Memory B cell (primary cell): ENCODE results near the gene TAOK3.
"Not testable (repeated sequence)": the region's sequence is repeated elsewhere in the genome, so short reads cannot be mapped to it uniquely, and the experiment has no call there.

Experiments used
- ATAC-seq: fragments of 150-1000 bp; cut with Tn5 transposase; 2 replicates; pipeline ENCODE4 v1.10.0; 2021; ENCODE audit warnings: low read depth, mild to moderate bottlenecking, moderate library complexity
- DNase-seq, 2 donors: peaks; one replicate each; pipeline ENCODE4 v3.0.0; 2022; ENCODE audit warnings: low spot score in 2 of 2
- H3K27ac Mint-ChIP-seq: one replicate; pipeline ENCODE4 v1.8.0; 2022; ENCODE audit warnings: mild to moderate bottlenecking, moderate library complexity, mixed read lengths
- H3K27me3 Mint-ChIP-seq: one replicate; pipeline ENCODE4 v1.8.0; 2022; ENCODE audit warnings: mixed read lengths
- H3K36me3 Mint-ChIP-seq: one replicate; pipeline ENCODE4 v1.8.0; 2022; ENCODE audit warnings: mild to moderate bottlenecking, mixed read lengths
- H3K4me1 Mint-ChIP-seq: one replicate; pipeline ENCODE4 v1.8.0; 2022; ENCODE audit warnings: mixed read lengths
- H3K4me3 Mint-ChIP-seq: one replicate; pipeline ENCODE4 v1.8.0; 2022; ENCODE audit warnings: mild to moderate bottlenecking, moderate library complexity, mixed read lengths
- H3K9me3 Mint-ChIP-seq: one replicate; pipeline ENCODE4 v1.8.0; 2022; ENCODE audit warnings: mixed read lengths

TAOK3 gene

GRCh38 chr12:118315821-118316220, 56.9 kb downstream of the TAOK3 start:
- DNase-seq (no peak), ATAC-seq (no peak)
- Mint-ChIP-seq H3K9me3 (peaks cover 3% of the 10 kb centered on the region), H3K36me3 (peaks cover 16% of the 10 kb centered on the region), H3K27ac (no peak overlapping the region), H3K4me1 (peaks cover 34% of the 10 kb centered on the region), H3K27me3 (no peaks in the 10 kb centered on the region), H3K4me3 (no peak overlapping the region)

GRCh38 chr12:118312578-118312977, 60.1 kb downstream of the TAOK3 start:
- H3K36me3 Mint-ChIP-seq: peaks cover 9% of the 10 kb centered on the region
- H3K4me1 Mint-ChIP-seq: peaks cover 30% of the 10 kb centered on the region
- H3K27me3 Mint-ChIP-seq: no peaks in the 10 kb centered on the region
- no peak overlapping the region for H3K4me3 Mint-ChIP-seq
- no peak for ATAC-seq
- no peaks in the 10 kb centered on the region for H3K9me3 Mint-ChIP-seq
- DNase-seq: no peak
- H3K27ac Mint-ChIP-seq: no peak overlapping the region

GRCh38 chr12:118311666-118312065, 61.0 kb downstream of the TAOK3 start:
- Mint-ChIP-seq H3K4me1 (peaks cover 37% of the 10 kb centered on the region), H3K27me3 (no peaks in the 10 kb centered on the region), H3K27ac (peak overlapping the region; percentile 83), H3K36me3 (peaks cover 9% of the 10 kb centered on the region), H3K9me3 (no peaks in the 10 kb centered on the region), H3K4me3 (no peak overlapping the region)
- no peak for DNase-seq
- ATAC-seq: no peak

- H3K4me3 Mint-ChIP-seq: no peak overlapping the region
- no peaks in the 10 kb centered on the region for H3K9me3 Mint-ChIP-seq
- no peak overlapping the region for H3K27ac Mint-ChIP-seq
- DNase-seq (no peak), ATAC-seq (no peak)
- H3K36me3 Mint-ChIP-seq: peaks cover 6% of the 10 kb centered on the region
- no peaks in the 10 kb centered on the region for H3K27me3 Mint-ChIP-seq
- H3K4me1 Mint-ChIP-seq: peaks cover 29% of the 10 kb centered on the region
Observed at GRCh38 chr12:118310320-118310719, 62.4 kb downstream of the TAOK3 start.

GRCh38 chr12:118308006-118308405, 64.7 kb downstream of the TAOK3 start:
- ATAC-seq (peak; percentile 44), DNase-seq (peak; percentile 35 to 38)
- peaks cover 25% of the 10 kb centered on the region for H3K4me1 Mint-ChIP-seq

GRCh38 chr12:118307069-118307954, 65.4 kb downstream of the TAOK3 start:
- H3K27ac Mint-ChIP-seq: peak overlapping the region; percentile 67
- peaks cover 1% of the 10 kb centered on the region for H3K9me3 Mint-ChIP-seq
- H3K4me1 Mint-ChIP-seq: peaks cover 27% of the 10 kb centered on the region
- ATAC-seq (peak; percentile 42), DNase-seq (no peak)
- no peaks in the 10 kb centered on the region for H3K27me3 Mint-ChIP-seq
- peaks cover 6% of the 10 kb centered on the region for H3K36me3 Mint-ChIP-seq
- H3K4me3 Mint-ChIP-seq: peak overlapping the region; percentile 59

More at GRCh38 chr12:118308006-118308405, 64.7 kb downstream of the TAOK3 start:
- not testable (repeated sequence) for H3K27ac Mint-ChIP-seq, H3K36me3 Mint-ChIP-seq, H3K4me3 Mint-ChIP-seq, H3K9me3 Mint-ChIP-seq, H3K27me3 Mint-ChIP-seq

- no peak for ATAC-seq
- Mint-ChIP-seq H3K9me3 (peaks cover 1% of the 10 kb centered on the region), H3K4me3 (no peak overlapping the region), H3K36me3 (peaks cover 4% of the 10 kb centered on the region), H3K27ac (peak overlapping the region; percentile 60), H3K27me3 (no peaks in the 10 kb centered on the region), H3K4me1 (peaks cover 37% of the 10 kb centered on the region)
- no peak for DNase-seq
Observed at GRCh38 chr12:118304093-118304492, 68.6 kb downstream of the TAOK3 start.

GRCh38 chr12:118302053-118302452, 70.7 kb downstream of the TAOK3 start:
- peak overlapping the region; percentile 26 for H3K27ac Mint-ChIP-seq
- DNase-seq: no peak

GRCh38 chr12:118299791-118300460, 72.8 kb downstream of the TAOK3 start:
- DNase-seq (no peak), ATAC-seq (no peak)
- Mint-ChIP-seq H3K9me3 (peaks cover 1% of the 10 kb centered on the region), H3K4me1 (peaks cover 28% of the 10 kb centered on the region), H3K36me3 (peaks cover 6% of the 10 kb centered on the region), H3K27me3 (no peaks in the 10 kb centered on the region), H3K4me3 (no peak overlapping the region), H3K27ac (peak overlapping the region; percentile 32)

More at GRCh38 chr12:118302053-118302452, 70.7 kb downstream of the TAOK3 start:
- Mint-ChIP-seq H3K27me3 (no peaks in the 10 kb centered on the region), H3K4me1 (peaks cover 29% of the 10 kb centered on the region), H3K9me3 (peaks cover 1% of the 10 kb centered on the region), H3K36me3 (peaks cover 4% of the 10 kb centered on the region), H3K4me3 (no peak overlapping the region)
- no peak for ATAC-seq

- Mint-ChIP-seq H3K4me3 (no peak overlapping the region), H3K27ac (no peak overlapping the region), H3K9me3 (no peaks in the 10 kb centered on the region), H3K36me3 (peaks cover 7% of the 10 kb centered on the region), H3K27me3 (no peaks in the 10 kb centered on the region), H3K4me1 (peaks cover 16% of the 10 kb centered on the region)
- ATAC-seq (no peak), DNase-seq (no peak)
Observed at GRCh38 chr12:118297284-118297683, 75.4 kb downstream of the TAOK3 start.

- DNase-seq: no peak
- Mint-ChIP-seq H3K27me3 (no peaks in the 10 kb centered on the region), H3K36me3 (peaks cover 10% of the 10 kb centered on the region), H3K9me3 (no peaks in the 10 kb centered on the region), H3K4me1 (peaks cover 2% of the 10 kb centered on the region), H3K4me3 (no peak overlapping the region), H3K27ac (no peak overlapping the region)
- no peak for ATAC-seq
Observed at GRCh38 chr12:118292836-118293235, 79.9 kb downstream of the TAOK3 start.

- H3K27me3 Mint-ChIP-seq: no peaks in the 10 kb centered on the region
- DNase-seq (no peak), ATAC-seq (no peak)
- H3K36me3 Mint-ChIP-seq: peaks cover 15% of the 10 kb centered on the region
- peaks cover 10% of the 10 kb centered on the region for H3K4me1 Mint-ChIP-seq
- no peaks in the 10 kb centered on the region for H3K9me3 Mint-ChIP-seq
- H3K27ac Mint-ChIP-seq: peak overlapping the region; percentile 84
- H3K4me3 Mint-ChIP-seq: no peak overlapping the region
Observed at GRCh38 chr12:118290130-118290529, 82.6 kb downstream of the TAOK3 start.

- ATAC-seq: no peak
- Mint-ChIP-seq H3K27me3 (no peaks in the 10 kb centered on the region), H3K27ac (no peak overlapping the region), H3K36me3 (peaks cover 20% of the 10 kb centered on the region), H3K9me3 (no peaks in the 10 kb centered on the region), H3K4me1 (peaks cover 16% of the 10 kb centered on the region), H3K4me3 (no peak overlapping the region)
- DNase-seq: no peak
Observed at GRCh38 chr12:118288174-118288573, 84.5 kb downstream of the TAOK3 start.

- no peaks in the 10 kb centered on the region for H3K27me3 Mint-ChIP-seq
- H3K4me1 Mint-ChIP-seq: peaks cover 17% of the 10 kb centered on the region
- H3K36me3 Mint-ChIP-seq: peaks cover 21% of the 10 kb centered on the region
- ATAC-seq (no peak), DNase-seq (no peak)
- H3K27ac Mint-ChIP-seq: no peak overlapping the region
- H3K4me3 Mint-ChIP-seq: no peak overlapping the region
- no peaks in the 10 kb centered on the region for H3K9me3 Mint-ChIP-seq
Observed at GRCh38 chr12:118287728-118288127, 85.0 kb downstream of the TAOK3 start.
